ENCODE measurements around the gene NSUN3.

Gene NSUN3

DNA sequence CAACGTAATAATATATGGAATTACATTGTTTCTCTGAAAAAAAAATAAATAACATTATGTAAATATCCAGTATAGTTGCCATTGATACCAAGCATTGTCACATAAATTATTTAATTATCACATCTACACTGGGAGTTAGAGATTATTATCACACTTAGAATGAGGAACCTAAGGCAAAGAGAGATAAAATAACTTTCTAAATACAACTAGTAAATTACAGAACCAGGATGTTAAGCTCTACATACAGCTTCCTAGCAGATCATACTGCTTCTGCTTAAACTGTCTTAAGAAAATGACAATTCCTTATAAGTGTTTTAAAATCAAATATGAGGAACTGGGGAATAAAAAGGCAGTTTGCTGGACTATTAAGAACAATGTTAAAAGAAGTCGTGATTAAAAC, 104.5 kb downstream of the NSUN3 start:
- H3K4me3 ChIP-seq (ENCODE audit: low read depth, low read length), result no peak overlapping the region
- no peak for TF ChIP-seq CTCF (IDR thresholded peaks at IDR 0.05; ENCODE audit: low read depth, low read length)

DNA sequence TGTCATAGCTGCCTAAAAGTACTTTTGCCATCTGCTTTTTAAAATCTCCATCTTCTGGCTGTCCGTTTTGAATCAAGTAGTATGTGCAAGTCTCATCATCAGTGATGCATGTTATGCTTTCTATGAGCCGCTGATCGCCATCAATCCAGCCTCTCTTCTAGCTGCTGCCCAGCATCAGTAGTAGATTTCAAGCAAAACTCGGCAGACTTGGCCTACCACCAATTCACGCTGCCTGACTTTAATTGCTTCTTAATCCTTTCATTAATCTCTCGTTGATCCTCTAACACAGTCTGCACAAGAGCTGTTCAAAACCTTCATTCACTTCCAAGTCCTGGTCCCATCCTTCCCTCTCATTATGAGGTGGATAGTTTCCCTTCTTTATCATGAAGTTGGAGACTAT, 104.9 kb downstream of the NSUN3 start:
- TF ChIP-seq CTCF (IDR thresholded peaks at IDR 0.05; ENCODE audit: low read depth, low read length), result no peak
- H3K4me3 ChIP-seq (ENCODE audit: low read depth, low read length), result no peak overlapping the region

GRCh38 chr3:94171954-94172353, 109.1 kb downstream of the NSUN3 start:
- no peak overlapping the region for H3K4me3 ChIP-seq (ENCODE audit: low read depth, low read length)
- TF ChIP-seq CTCF (IDR thresholded peaks at IDR 0.05; ENCODE audit: low read depth, low read length), result no peak

DNA sequence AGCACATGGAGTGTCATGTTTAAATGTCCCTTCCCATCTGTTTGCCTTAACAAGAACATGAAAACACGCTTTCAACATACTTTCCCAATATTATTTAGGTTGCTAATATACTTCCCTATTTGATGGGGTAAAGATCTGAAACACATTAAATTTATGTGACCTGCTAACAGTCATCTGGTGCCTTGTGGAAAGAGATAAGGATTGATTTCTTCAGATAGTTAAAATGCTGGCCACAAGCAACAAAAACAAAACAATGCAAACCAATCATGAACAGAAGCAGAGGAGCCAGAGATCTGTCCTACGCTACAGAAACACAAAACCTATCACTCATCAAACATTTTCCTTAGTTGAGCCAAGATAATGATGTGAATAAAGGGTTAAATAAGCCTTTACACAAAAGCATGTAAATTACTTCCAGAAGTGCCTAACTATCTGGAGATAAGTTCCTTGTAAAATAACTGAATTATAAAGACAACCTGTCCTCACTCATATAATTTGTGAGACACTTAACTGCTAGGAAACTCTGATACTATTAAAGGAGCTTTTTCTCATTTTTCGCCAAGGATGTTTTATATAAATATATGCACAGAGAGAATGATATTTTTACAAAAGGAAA, 109.9 kb downstream of the NSUN3 start:
- TF ChIP-seq CTCF (IDR thresholded peaks at IDR 0.05; ENCODE audit: low read depth, low read length), result no peak
- H3K4me3 ChIP-seq (ENCODE audit: low read depth, low read length), result no peak overlapping the region

- H3K4me3 ChIP-seq (ENCODE audit: low read depth, low read length), result no peak overlapping the region
- no peak for TF ChIP-seq CTCF (IDR thresholded peaks at IDR 0.05; ENCODE audit: low read depth, low read length)
Observed at GRCh38 chr3:94173673-94174434, 111.0 kb downstream of the NSUN3 start.

DNA sequence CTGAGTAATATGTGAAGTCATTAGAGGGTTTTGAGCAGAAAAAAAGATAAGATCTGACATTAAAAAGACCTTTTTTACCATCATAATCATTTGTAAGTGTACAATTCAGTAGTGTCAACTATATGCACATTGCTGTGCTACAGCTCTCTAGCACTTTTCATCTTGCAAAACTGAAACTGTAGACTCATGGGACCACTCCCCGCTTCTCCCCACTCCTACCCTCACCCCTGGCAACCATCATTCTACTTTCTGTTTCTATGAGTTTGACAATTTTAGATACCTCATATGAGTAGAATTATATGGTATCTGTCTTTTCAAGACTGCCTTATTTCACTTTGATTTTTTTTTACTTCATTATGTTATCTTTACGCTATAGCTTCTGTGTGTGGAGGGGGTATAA, 112.8 kb downstream of the NSUN3 start:
- no peak overlapping the region for H3K4me3 ChIP-seq (ENCODE audit: low read depth, low read length)
- TF ChIP-seq CTCF (IDR thresholded peaks at IDR 0.05; ENCODE audit: low read depth, low read length), result no peak

DNA sequence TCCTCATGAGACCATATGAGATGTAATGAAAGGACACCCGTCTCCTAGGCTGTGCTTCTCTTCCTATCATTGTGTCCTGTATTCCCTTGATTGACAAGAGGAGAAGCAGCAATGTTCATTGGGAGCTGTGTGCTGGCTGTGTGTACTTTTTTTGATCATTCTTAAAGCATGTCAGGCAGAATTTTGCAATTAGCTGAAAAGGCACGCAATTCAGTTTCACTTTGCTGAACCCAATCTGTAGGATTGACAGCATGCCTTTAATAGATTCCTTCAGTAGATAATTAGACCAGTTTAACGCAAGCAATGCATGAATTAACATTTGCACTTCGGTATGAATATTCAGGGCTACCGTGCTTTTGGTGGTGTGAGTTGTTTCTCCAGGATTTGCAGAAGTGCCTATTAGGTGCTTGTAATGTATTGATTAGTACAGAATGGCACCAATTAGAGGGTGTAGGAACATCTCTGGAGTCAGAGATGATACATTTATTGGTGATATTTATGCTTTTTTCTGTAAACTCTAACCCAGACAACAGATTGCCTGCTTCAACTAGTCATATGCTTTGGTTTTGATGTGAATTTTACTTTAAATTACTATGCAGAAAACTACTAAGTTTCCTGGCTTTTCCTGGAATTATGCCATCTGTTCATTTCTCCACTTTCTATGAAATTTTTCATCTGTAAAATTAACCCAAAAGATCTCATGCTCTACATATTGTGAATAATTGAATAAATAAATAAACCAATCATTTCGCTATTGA, 114.3 kb downstream of the NSUN3 start:
- TF ChIP-seq CTCF (IDR thresholded peaks at IDR 0.05; ENCODE audit: low read depth, low read length), result no peak
- H3K4me3 ChIP-seq (ENCODE audit: low read depth, low read length), result no peak overlapping the region
